HG03558 (cell line): ENCODE data around the gene MPP4.
"Not testable (repeated sequence)": the region's sequence is repeated elsewhere in the genome, so short reads cannot be mapped to it uniquely, and the experiment has no call there.

Experiments
- ATAC-seq: cut with Tn5 transposase; IDR thresholded peaks from one replicate; pipeline ENCODE4 v1.9.1; 2021; ENCODE audit warnings: moderate number of reproducible peaks; ENCODE audit not compliant: unreplicated experiment; ENCODE audit errors: extremely low read depth

The MPP4 gene

DNA sequence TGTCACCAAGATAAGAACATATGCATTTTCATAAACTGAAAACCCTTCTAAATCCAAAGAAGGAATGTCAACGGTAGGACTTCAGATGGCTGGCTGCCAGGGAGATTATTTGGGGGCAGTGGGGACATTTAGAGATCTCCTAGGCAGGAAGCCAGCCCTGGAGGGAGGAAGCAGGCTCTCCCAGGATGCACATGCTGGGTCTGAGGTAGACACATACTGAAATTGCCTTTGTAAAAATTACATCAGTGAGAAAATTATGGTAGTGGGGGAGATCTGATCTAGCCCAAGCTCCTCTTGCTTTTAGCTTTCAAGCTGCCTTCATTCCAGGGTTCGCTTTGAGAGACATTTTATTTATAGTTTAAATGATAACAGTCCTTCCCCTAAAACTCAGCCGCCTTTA lies 24.1 kb downstream of the MPP4 start:
- ATAC-seq, result no peak

- ATAC-seq, result no peak
These were observed 24.9 kb downstream of the MPP4 start for GRCh38 chr2:201673546-201673945.

- not testable (repeated sequence) for ATAC-seq
These were observed 27.2 kb downstream of the MPP4 start for GRCh38 chr2:201671205-201671604.

DNA sequence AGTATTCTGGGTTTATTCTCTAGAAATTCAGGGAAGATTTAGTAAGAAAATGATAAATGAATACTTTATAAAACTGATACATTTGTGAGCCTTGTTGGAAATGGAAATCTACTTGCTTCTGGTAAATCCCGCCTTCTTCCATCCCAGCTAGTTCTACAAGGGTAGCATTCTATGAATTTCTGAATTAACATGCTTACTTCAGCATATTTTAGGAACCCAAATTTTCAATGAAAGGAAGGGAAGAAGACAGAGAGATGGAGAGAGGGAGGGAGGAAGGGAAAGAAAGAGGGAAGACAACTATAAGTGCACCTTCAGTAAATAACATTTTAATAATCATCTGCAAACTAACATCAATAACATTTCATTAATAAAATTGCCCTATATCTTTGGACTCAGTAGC lies 28.6 kb downstream of the MPP4 start:
- no peak for ATAC-seq

GRCh38 chr2:201668402-201668910 lies 30.0 kb downstream of the MPP4 start:
- ATAC-seq, result no peak

DNA sequence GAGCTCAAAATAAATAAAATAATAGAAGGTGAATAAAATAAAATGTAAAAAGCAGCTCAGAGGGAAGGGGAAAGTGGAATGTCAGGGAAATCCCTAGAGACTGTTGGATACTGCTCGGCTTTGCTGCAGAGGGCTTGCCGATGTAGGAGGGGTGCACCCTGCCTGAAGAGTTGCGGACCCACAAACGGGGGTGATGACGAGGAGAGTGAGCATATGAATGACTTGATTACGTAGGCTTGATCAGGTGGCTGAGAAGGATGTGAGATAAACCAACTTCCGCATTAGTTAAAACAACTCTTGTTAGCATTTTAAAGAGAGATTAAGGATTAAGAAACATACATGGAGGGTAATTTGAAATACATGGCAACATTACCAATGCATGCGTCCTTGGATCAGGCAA lies 34.1 kb downstream of the MPP4 start:
- no peak for ATAC-seq

DNA sequence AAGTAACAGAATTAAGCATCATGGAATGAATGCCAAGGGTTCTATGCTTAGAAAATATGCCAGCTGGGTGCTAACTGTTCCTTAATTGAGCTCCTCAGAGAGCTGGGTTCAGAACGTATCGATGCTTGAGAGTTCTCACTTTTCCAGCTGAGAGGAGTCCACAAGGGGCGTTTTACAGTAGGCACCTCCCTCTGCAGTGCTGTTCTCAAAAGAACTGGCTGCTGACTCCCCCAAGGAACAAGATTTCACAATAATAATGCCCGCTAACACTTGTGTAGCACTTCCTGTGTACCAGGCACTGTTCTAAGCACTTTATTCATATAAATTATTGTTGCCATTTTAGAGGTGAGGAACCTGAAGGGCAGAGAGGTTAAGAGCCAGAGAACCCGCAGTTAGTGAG lies 37.1 kb downstream of the MPP4 start:
- no peak for ATAC-seq

GRCh38 chr2:201660293-201660895 lies 38.0 kb downstream of the MPP4 start:
- ATAC-seq, result no peak

- no peak for ATAC-seq
These were observed 41.7 kb downstream of the MPP4 start for GRCh38 chr2:201656740-201657139.

DNA sequence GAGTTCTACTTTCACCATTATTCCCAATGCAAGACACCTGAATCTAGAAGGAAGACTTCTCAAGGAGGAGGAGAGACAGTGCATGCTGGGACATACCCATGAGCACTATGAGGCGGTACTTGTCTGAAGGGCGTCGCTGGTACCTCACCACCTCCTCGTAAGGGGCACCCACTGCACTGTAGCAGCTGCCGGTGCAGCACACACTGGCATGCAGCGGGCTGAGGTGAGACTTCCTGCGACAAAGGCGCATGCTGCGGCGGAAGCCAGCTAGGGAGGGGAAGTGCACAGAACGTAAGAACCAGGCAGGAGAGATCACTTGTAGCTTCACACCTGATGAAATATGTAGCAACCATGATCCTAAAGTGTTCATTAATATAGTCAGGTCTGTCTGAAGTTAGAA lies 42.3 kb downstream of the MPP4 start:
- ATAC-seq, result no peak

- ATAC-seq, result no peak
These were observed 43.6 kb downstream of the MPP4 start for GRCh38 chr2:201654616-201655384.

GRCh38 chr2:201653221-201653620 lies 45.2 kb downstream of the MPP4 start:
- no peak for ATAC-seq

DNA sequence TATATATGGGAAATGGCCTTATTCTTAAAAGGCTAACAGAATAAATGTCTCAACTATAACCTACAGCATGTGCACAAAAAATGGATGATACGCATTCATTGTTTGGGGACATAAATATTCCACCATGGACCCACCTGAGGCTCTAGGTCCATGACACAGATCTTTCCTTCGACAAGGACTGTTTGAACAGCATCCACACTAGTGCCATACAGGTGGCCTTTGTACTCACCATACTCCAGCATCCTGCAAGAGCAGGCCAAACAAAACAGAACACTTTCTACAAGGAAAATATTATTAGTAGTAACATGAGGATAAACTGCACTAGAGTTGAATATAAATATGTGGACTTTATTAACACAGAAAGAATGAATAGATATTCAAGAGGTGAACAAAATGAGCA lies 49.0 kb downstream of the MPP4 start:
- ATAC-seq, result no peak

GRCh38 chr2:201647431-201647830 lies 51.0 kb downstream of the MPP4 start:
- ATAC-seq, result no peak

DNA sequence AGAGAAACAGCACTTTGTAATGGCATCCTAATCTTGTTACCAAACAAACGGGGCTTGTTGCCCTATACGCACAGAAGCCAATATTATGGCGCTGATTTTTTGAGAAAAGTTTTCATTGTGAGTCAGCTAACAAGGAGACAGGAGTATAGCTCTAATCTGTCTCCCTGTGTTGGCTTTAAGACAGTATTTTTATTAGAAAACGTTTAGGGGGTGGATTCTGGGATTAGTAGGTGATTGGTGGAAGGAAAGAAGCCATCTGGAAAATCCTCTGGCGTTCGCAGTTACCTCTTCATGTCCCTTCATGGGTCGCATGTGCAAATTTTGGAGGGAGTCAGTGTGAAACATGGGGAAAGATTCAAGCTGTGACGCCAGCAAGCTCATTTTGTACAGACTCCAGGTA lies 54.4 kb downstream of the MPP4 start:
- ATAC-seq, result no peak

GRCh38 chr2:201643216-201643890 lies 55.1 kb downstream of the MPP4 start, which contains the start of gene TMEM237:
Gene TMEM237, minus strand, starts transcription at chr2:201643503. Its CDS starts 103 bp downstream, at chr2:201643400.
- ATAC-seq, result peak; percentile 39

GRCh38 chr2:201642579-201643215 lies 55.7 kb downstream of the MPP4 start:
- ATAC-seq, result peak; percentile 44

- peak; percentile 10 for ATAC-seq
These were observed 56.3 kb downstream of the MPP4 start for GRCh38 chr2:201642086-201642578.

- ATAC-seq, result no peak
These were observed 59.2 kb downstream of the MPP4 start for GRCh38 chr2:201639205-201639604.

- ATAC-seq, result no peak
These were observed 60.1 kb downstream of the MPP4 start for GRCh38 chr2:201638326-201638725.
